Measurements from ENCODE around the gene GOLGA6L10.
"Not testable (repeated sequence)": the region's sequence is repeated elsewhere in the genome, so short reads cannot be mapped to it uniquely, and the experiment has no call there.

DNA sequence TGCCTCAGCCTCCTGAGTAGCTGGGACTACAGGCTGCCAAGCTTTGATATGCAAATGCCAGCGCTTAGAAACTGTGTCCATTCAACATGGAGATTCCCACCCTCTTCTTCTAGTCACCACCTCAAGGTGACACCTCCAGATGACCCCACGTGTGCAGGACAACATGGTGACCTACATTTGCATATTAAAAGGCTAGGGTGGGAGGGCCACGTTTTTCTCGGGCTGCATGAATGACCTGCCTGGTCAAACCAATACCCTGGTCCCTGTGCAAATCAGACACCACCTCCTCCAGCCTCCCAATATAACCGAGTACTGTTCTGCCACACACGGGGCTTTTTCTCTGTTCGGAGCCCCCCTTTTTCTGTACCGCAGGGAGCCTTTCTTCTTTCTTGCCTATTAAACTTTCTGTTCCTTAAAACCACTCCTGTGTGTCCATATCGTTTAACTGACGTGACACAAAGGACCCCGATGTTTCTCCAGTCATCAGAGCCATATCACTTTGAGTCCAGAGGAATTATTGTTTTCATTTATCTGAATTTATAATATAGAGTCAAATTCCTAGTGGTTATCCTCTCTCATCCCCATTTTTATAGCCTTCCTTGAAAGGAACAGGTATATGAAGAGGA is 32.2 kb upstream of the GOLGA6L10 start:
- not testable (repeated sequence) for TF ChIP-seq ZNF274 (IDR thresholded peaks at IDR 0.05; ENCODE audit: low read depth, low read length); YY1 (IDR thresholded peaks at IDR 0.05; ENCODE audit: insufficient read depth, insufficient read length); SUZ12 (IDR thresholded peaks at IDR 0.05; ENCODE audit: extremely low read depth, insufficient read depth, insufficient read length)

Data from NT2/D1 (cell line).